ENCODE results near the gene GZMH. TPM values are rescaled to one million over a fixed set of nuclear protein-coding genes. Genes with fewer than 3 reads are reported as not detected.
A peak's percentile ranks its signal among the peaks of the same experiment; 100 is the strongest.
"Not testable (repeated sequence)": the region's sequence is repeated elsewhere in the genome, so short reads cannot be mapped to it uniquely, and the experiment has no call there.

The GZMH gene
- total RNA-seq, 1 experiment from 2014 or later, result not detected

DNA sequence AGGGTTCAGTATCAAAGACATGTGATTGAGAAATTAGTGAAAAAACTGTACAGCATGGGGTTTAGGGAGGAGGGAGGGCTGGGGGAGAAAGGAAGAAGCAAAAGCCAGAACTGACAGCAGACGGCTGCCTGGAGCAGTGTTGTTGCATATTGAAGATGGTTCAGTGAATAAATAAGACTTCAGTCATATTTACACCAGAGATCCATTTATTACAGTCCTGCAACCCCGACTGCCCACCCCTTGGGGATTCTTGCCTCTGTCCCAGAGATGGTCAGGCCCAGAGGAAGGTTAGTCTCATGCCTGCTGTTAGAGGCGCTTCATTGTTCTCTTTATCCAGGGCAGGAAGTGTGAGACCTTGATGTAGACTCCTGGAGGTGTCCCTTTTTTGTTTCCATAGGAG, 3.2 kb downstream of the GZMH start:
- BruUV-seq (replicated peaks), result no TSS peak
- Mint-ChIP-seq H3K36me3 (ENCODE audit: insufficient read depth, unreplicated experiment) (no peaks in the 10 kb centered on the region), H3K4me3 (ENCODE audit: low read depth, unreplicated experiment) (no peak overlapping the region), H3K27ac (ENCODE audit: unreplicated experiment) (no peak overlapping the region), H3K27me3 (ENCODE audit: unreplicated experiment) (peaks cover 34% of the 10 kb centered on the region), H3K4me1 (ENCODE audit: low read depth, unreplicated experiment) (no peaks in the 10 kb centered on the region), H3K9me3 (ENCODE audit: low read depth, unreplicated experiment) (no peaks in the 10 kb centered on the region)
- CTCF ChIA-PET, result interaction anchor here (0.7 kb wide), 1 partner anchor 124 kb away, joined by 3 read pairs; no protein-coding TSS in a partner anchor
- TF ChIP-seq, protein P1, sequence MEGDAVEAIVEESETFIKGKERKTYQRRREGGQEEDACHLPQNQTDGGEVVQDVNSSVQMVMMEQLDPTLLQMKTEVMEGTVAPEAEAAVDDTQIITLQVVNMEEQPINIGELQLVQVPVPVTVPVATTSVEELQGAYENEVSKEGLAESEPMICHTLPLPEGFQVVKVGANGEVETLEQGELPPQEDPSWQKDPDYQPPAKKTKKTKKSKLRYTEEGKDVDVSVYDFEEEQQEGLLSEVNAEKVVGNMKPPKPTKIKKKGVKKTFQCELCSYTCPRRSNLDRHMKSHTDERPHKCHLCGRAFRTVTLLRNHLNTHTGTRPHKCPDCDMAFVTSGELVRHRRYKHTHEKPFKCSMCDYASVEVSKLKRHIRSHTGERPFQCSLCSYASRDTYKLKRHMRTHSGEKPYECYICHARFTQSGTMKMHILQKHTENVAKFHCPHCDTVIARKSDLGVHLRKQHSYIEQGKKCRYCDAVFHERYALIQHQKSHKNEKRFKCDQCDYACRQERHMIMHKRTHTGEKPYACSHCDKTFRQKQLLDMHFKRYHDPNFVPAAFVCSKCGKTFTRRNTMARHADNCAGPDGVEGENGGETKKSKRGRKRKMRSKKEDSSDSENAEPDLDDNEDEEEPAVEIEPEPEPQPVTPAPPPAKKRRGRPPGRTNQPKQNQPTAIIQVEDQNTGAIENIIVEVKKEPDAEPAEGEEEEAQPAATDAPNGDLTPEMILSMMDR (IDR thresholded peaks at IDR 0.05; ENCODE audit: unreplicated experiment), result no peak
- intact Hi-C loops (cut with micrococcal nuclease; ENCODE audit: unreplicated experiment), result no loop called here
- DNase-seq, result no peak

GRCh38 chr14:24605435-24606190, 3.9 kb downstream of the GZMH start:
- H3K27ac Mint-ChIP-seq (ENCODE audit: unreplicated experiment), result no peak overlapping the region
- H3K4me3 Mint-ChIP-seq (ENCODE audit: low read depth, unreplicated experiment), result no peak overlapping the region
- intact Hi-C loops (cut with micrococcal nuclease; ENCODE audit: unreplicated experiment), result loop anchor here (1.0 kb wide), 1 partner anchor 74 kb away; no protein-coding TSS in a partner anchor
- TF ChIP-seq, protein P1 (IDR thresholded peaks at IDR 0.05; ENCODE audit: unreplicated experiment), result peak; percentile 74
- no peaks in the 10 kb centered on the region for H3K36me3 Mint-ChIP-seq (ENCODE audit: insufficient read depth, unreplicated experiment)
- CTCF ChIA-PET, result no interaction called here
- no TSS peak for BruUV-seq (replicated peaks)
- H3K4me1 Mint-ChIP-seq (ENCODE audit: low read depth, unreplicated experiment), result no peaks in the 10 kb centered on the region
- H3K9me3 Mint-ChIP-seq (ENCODE audit: low read depth, unreplicated experiment), result no peaks in the 10 kb centered on the region
- H3K27me3 Mint-ChIP-seq (ENCODE audit: unreplicated experiment), result peaks cover 36% of the 10 kb centered on the region
- DNase-seq, result peak; percentile 61

DNA sequence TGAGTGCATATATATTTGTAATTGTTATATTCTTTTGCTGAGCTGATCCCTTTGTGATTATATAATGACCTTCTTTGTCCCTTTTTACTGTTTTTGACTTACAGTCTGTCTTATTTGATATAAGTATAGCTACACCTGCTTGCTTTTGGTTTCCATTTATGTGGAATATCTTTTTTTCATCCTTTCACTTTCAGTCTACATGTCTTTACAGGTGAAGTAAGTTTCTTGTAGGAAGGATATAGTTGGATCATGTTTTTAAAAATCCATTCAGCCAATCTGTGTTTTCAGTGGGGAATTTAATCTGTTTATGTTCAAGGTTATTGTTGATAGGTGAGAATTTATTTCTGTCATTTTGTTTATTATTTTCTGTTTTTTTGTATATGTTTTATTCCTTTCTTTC, 12.1 kb downstream of the GZMH start:
- Mint-ChIP-seq H3K4me3 (ENCODE audit: low read depth, unreplicated experiment) (no peak overlapping the region), H3K9me3 (ENCODE audit: low read depth, unreplicated experiment) (peaks cover 2% of the 10 kb centered on the region), H3K27me3 (ENCODE audit: unreplicated experiment) (peaks cover 26% of the 10 kb centered on the region), H3K27ac (ENCODE audit: unreplicated experiment) (no peak overlapping the region), H3K4me1 (ENCODE audit: low read depth, unreplicated experiment) (peaks cover 8% of the 10 kb centered on the region), H3K36me3 (ENCODE audit: insufficient read depth, unreplicated experiment) (no peaks in the 10 kb centered on the region)
- CTCF ChIA-PET, result no interaction called here
- no TSS peak for BruUV-seq (replicated peaks)
- TF ChIP-seq, protein P1 (IDR thresholded peaks at IDR 0.05; ENCODE audit: unreplicated experiment), result no peak
- DNase-seq, result no peak
- intact Hi-C loops (cut with micrococcal nuclease; ENCODE audit: unreplicated experiment), result no loop called here

- Mint-ChIP-seq H3K27me3 (ENCODE audit: unreplicated experiment) (peaks cover 19% of the 10 kb centered on the region), H3K36me3 (ENCODE audit: insufficient read depth, unreplicated experiment) (no peaks in the 10 kb centered on the region), H3K9me3 (ENCODE audit: low read depth, unreplicated experiment) (peaks cover 2% of the 10 kb centered on the region), H3K4me1 (ENCODE audit: low read depth, unreplicated experiment) (peaks cover 8% of the 10 kb centered on the region), H3K27ac (ENCODE audit: unreplicated experiment) (no peak overlapping the region), H3K4me3 (ENCODE audit: low read depth, unreplicated experiment) (no peak overlapping the region)
- CTCF ChIA-PET, result no interaction called here
- DNase-seq, result peak; percentile 12
- intact Hi-C loops (cut with micrococcal nuclease; ENCODE audit: unreplicated experiment), result no loop called here
- no TSS peak for BruUV-seq (replicated peaks)
- TF ChIP-seq, protein P1 (IDR thresholded peaks at IDR 0.05; ENCODE audit: unreplicated experiment), result no peak
These were observed 14.2 kb downstream of the GZMH start for GRCh38 chr14:24595073-24595808.

- CTCF ChIA-PET; H3K4me1 Mint-ChIP-seq (ENCODE audit: low read depth, unreplicated experiment); H3K27me3 Mint-ChIP-seq (ENCODE audit: unreplicated experiment): not testable (repeated sequence)
These were observed 18.5 kb downstream of the GZMH start for GRCh38 chr14:24591004-24591403.

GRCh38 chr14:24584402-24584801, 25.1 kb downstream of the GZMH start:
- H3K4me1 Mint-ChIP-seq (ENCODE audit: low read depth, unreplicated experiment); H3K4me3 Mint-ChIP-seq (ENCODE audit: low read depth, unreplicated experiment); H3K9me3 Mint-ChIP-seq (ENCODE audit: low read depth, unreplicated experiment); H3K27ac Mint-ChIP-seq (ENCODE audit: unreplicated experiment); H3K36me3 Mint-ChIP-seq (ENCODE audit: insufficient read depth, unreplicated experiment); BruUV-seq (replicated peaks); CTCF ChIA-PET; H3K27me3 Mint-ChIP-seq (ENCODE audit: unreplicated experiment); intact Hi-C loops (cut with micrococcal nuclease; ENCODE audit: unreplicated experiment); DNase-seq: not testable (repeated sequence)

More at GRCh38 chr14:24591004-24591403, 18.5 kb downstream of the GZMH start:
- intact Hi-C loops (cut with micrococcal nuclease; ENCODE audit: unreplicated experiment); H3K9me3 Mint-ChIP-seq (ENCODE audit: low read depth, unreplicated experiment); H3K27ac Mint-ChIP-seq (ENCODE audit: unreplicated experiment); BruUV-seq (replicated peaks); H3K4me3 Mint-ChIP-seq (ENCODE audit: low read depth, unreplicated experiment); H3K36me3 Mint-ChIP-seq (ENCODE audit: insufficient read depth, unreplicated experiment); DNase-seq: not testable (repeated sequence)
